ENCODE data around the gene PRTN3. TPM values are rescaled to one million over a fixed set of nuclear protein-coding genes. Genes with fewer than 3 reads are reported as not detected.
"Not testable (repeated sequence)": the region's sequence is repeated elsewhere in the genome, so short reads cannot be mapped to it uniquely, and the experiment has no call there.

Gene PRTN3
- total and polyA plus RNA-seq, 9 donors, result 0.41 TPM; not detected in 8

- Histone ChIP-seq H3K9me3 (no peaks in the 10 kb centered on the region), H3K27me3 (peaks cover 5% of the 10 kb centered on the region), H3K4me3 (no peak overlapping the region), H3K36me3 (no peaks in the 10 kb centered on the region), H3K4me1 (ENCODE audit: insufficient read depth) (peaks cover 5% of the 10 kb centered on the region), H3K27ac (peak overlapping the region; percentile 57 to 83)
- DNase-seq, result peak; percentile 91 to 96 (median 93)
- intact Hi-C loops (cut with DNase I), result loop anchor here in 2 of 4 donors (10.0 kb wide), 1 partner anchor 134 kb away; the partner anchor contains the start of gene WDR18 (in 2 of the 2)
- WGBS, 3 donors, result 11 to 15% (median 14%) methylated on average over 27 to 28 of the region's 28 CpGs
- TF ChIP-seq EP300 (IDR thresholded peaks at IDR 0.05) (peak; percentile 88), POLR2A (IDR thresholded peaks at IDR 0.05) (no peak)
Measured at GRCh38 chr19:850221-850978, 9.6 kb downstream of the PRTN3 start.

- Histone ChIP-seq H3K27me3 (peaks cover 5% of the 10 kb centered on the region), H3K27ac (peak overlapping the region; percentile 57 to 83), H3K4me3 (no peak overlapping the region), H3K9me3 (no peaks in the 10 kb centered on the region), H3K36me3 (no peaks in the 10 kb centered on the region), H3K4me1 (ENCODE audit: insufficient read depth) (peaks cover 5% of the 10 kb centered on the region)
- TF ChIP-seq POLR2A (IDR thresholded peaks at IDR 0.05) (no peak), EP300 (IDR thresholded peaks at IDR 0.05) (no peak), CTCF (IDR thresholded peaks at IDR 0.05) (no peak)
- intact Hi-C loops (cut with DNase I), result loop anchor here in 2 of 4 donors (10.0 kb wide), 1 partner anchor 134 kb away; the partner anchor contains the start of gene WDR18 (in 2 of the 2)
- 22 to 35% (median 24%) methylated on average over 12 to 13 of the region's 13 CpGs for WGBS, 3 donors
- no peak for DNase-seq
Measured at GRCh38 chr19:850979-851335, 10.2 kb downstream of the PRTN3 start.

GRCh38 chr19:852136-853013, 11.6 kb downstream of the PRTN3 start, which contains the start of gene ELANE:
TSS of gene ELANE (plus strand) at chr19:852303. CDS start at chr19:852329, 26 bp downstream.
- DNase-seq, result peak in 2 of 5 donors; percentile 28 to 37
- H3K27me3 ChIP-seq, result no peaks in the 10 kb centered on the region
- peaks cover 5% of the 10 kb centered on the region for H3K4me1 ChIP-seq (ENCODE audit: insufficient read depth)
- no peaks in the 10 kb centered on the region for H3K9me3 ChIP-seq
- 59 to 75% (median 74%) methylated on average over 39 to 55 of the region's 55 CpGs for WGBS, 3 donors
- no peaks in the 10 kb centered on the region for H3K36me3 ChIP-seq
- intact Hi-C loops (cut with DNase I), result loop anchor here in 2 of 4 donors (10.0 kb wide), 1 partner anchor 132 kb away; the partner anchor contains the start of gene WDR18 (in 2 of the 2)
- H3K4me3 ChIP-seq, result no peak within 1 kb of the TSS
- H3K27ac ChIP-seq, result peak within 1 kb of the TSS in 1 of 2 donors; percentile 83
- TF ChIP-seq POLR2A (IDR thresholded peaks at IDR 0.05) (no peak), CTCF (IDR thresholded peaks at IDR 0.05) (no peak), EP300 (IDR thresholded peaks at IDR 0.05) (no peak)

GRCh38 chr19:853014-853585, 12.3 kb downstream of the PRTN3 start:
- H3K27me3 ChIP-seq, result no peaks in the 10 kb centered on the region
- DNase-seq, result no peak
- no peaks in the 10 kb centered on the region for H3K9me3 ChIP-seq
- peaks cover 2% of the 10 kb centered on the region for H3K4me1 ChIP-seq (ENCODE audit: insufficient read depth)
- TF ChIP-seq CTCF (IDR thresholded peaks at IDR 0.05), result no peak
- WGBS, 3 donors, result 13 to 26% (median 23%) methylated on average over 19 to 67 of the region's 67 CpGs
- intact Hi-C loops (cut with DNase I), result loop anchor here in 2 of 4 donors (10.0 kb wide), 1 partner anchor 132 kb away; the partner anchor contains the start of gene WDR18 (in 2 of the 2)
- no peak overlapping the region for H3K4me3 ChIP-seq
- no peak overlapping the region for H3K27ac ChIP-seq
- no peaks in the 10 kb centered on the region for H3K36me3 ChIP-seq

GRCh38 chr19:853614-854220, 12.9 kb downstream of the PRTN3 start:
- not testable (repeated sequence) for H3K4me3 ChIP-seq; DNase-seq; H3K27me3 ChIP-seq; H3K27ac ChIP-seq; H3K4me1 ChIP-seq (ENCODE audit: insufficient read depth); H3K9me3 ChIP-seq; H3K36me3 ChIP-seq
- 69 to 84% (median 80%) methylated on average over 9 to 12 of the region's 17 CpGs for WGBS, 3 donors
- intact Hi-C loops (cut with DNase I), result loop anchor here in 2 of 4 donors (10.0 kb wide), 1 partner anchor 131 kb away; the partner anchor contains the start of gene WDR18 (in 2 of the 2)
